ENCODE measurements around the gene GFOD1.

DNA sequence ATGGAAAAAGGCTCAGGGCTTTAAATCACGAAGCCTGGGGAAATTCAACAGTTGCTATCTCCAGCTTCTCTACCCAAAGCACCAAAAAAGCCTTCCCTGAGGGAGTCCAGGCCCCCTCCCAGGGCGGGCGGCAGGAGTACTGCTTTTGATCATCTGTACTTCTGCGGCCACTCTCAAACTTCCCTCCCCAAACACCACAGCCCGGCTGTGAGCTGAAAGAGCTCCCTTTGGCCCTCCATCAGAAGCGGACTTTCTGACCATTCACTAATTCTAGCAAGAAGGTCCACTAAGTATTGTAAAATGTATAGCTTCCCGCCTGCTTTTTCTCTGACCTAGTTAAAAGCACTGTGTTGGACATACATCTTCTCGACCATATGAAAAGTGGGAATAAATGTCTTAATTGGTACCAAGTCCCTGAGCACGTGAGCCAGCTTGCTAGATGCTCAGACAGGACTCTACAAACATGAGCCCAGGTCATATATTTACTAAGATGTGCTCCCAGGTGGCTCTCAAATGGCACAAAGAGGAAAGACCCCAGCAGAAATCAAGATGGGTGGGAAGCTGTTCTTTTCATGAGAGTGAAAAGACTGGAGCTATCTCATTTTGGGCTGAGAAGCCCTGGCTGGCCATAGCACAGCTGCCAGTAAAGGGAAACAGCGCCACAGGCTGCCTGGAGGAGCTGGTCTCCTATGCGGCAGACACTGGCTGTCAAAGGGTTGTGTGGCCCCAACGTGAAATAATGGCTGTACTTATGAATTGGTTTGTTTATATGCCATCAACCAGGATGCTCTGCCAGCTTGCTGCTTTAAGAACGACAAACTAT, 58.6 kb downstream of the GFOD1 start:
- TF ChIP-seq, protein P1, sequence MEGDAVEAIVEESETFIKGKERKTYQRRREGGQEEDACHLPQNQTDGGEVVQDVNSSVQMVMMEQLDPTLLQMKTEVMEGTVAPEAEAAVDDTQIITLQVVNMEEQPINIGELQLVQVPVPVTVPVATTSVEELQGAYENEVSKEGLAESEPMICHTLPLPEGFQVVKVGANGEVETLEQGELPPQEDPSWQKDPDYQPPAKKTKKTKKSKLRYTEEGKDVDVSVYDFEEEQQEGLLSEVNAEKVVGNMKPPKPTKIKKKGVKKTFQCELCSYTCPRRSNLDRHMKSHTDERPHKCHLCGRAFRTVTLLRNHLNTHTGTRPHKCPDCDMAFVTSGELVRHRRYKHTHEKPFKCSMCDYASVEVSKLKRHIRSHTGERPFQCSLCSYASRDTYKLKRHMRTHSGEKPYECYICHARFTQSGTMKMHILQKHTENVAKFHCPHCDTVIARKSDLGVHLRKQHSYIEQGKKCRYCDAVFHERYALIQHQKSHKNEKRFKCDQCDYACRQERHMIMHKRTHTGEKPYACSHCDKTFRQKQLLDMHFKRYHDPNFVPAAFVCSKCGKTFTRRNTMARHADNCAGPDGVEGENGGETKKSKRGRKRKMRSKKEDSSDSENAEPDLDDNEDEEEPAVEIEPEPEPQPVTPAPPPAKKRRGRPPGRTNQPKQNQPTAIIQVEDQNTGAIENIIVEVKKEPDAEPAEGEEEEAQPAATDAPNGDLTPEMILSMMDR (conservative IDR thresholded peaks at IDR 0.05; ENCODE audit: low read depth, low read length): no peak
- TF ChIP-seq EZH2 (IDR thresholded peaks at IDR 0.05; ENCODE audit: borderline replicate concordance, low read depth, low read length, poor library complexity, severe bottlenecking): no peak
